PC-9 (cell line): ENCODE measurements around the gene AFAP1L1.
"Not testable (repeated sequence)": the region's sequence is repeated elsewhere in the genome, so short reads cannot be mapped to it uniquely, and the experiment has no call there.

ENCODE experiments used
- EZH2 ChIP-seq: fragments of 200-600 bp; sonication (generic); IDR thresholded peaks from 2 replicates; pipeline ENCODE4 v1.8.0; 2017; ENCODE audit warnings: antibody characterized with exemption, low read depth
- TF ChIP-seq, protein P1 (sequence below): fragments of 200-600 bp; sonication (generic); conservative IDR thresholded peaks from 2 replicates; pipeline ENCODE4 v1.6.1; 2017; ENCODE audit warnings: mixed run types, antibody characterized with exemption, mild to moderate bottlenecking, moderate library complexity

DNA sequence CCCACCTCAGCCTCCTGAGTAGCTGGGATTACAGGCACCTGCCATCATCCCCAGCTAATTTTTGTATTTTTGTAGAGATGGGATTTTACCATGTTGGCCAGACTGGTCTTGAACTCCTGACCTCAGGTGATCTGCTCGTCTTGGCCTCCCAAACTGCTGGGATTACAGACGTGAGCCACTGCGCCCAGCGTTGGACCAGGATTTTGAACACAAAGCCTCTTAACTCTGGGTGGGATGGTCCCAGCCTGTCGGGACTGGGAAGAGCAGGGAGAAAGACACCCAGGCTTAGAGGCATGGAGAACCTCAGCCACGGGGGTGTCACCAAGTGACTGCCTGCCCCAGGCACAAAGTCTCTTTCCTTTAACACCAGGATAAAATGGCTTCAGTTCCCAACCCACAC is 119.4 kb downstream of the AFAP1L1 start:
- TF ChIP-seq, protein P1, sequence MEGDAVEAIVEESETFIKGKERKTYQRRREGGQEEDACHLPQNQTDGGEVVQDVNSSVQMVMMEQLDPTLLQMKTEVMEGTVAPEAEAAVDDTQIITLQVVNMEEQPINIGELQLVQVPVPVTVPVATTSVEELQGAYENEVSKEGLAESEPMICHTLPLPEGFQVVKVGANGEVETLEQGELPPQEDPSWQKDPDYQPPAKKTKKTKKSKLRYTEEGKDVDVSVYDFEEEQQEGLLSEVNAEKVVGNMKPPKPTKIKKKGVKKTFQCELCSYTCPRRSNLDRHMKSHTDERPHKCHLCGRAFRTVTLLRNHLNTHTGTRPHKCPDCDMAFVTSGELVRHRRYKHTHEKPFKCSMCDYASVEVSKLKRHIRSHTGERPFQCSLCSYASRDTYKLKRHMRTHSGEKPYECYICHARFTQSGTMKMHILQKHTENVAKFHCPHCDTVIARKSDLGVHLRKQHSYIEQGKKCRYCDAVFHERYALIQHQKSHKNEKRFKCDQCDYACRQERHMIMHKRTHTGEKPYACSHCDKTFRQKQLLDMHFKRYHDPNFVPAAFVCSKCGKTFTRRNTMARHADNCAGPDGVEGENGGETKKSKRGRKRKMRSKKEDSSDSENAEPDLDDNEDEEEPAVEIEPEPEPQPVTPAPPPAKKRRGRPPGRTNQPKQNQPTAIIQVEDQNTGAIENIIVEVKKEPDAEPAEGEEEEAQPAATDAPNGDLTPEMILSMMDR: not testable (repeated sequence)
- not testable (repeated sequence) for TF ChIP-seq EZH2
